K562 (cell line): ENCODE results near the gene SLC36A3. TPM values are rescaled to one million over a fixed set of nuclear protein-coding genes. Genes with fewer than 3 reads are reported as not detected.
A peak's percentile ranks its signal among the peaks of the same experiment; 100 is the strongest.

ENCODE experiments used
- ATF1 ChIP-seq, 2 experiments: fragments of 450-650 bp in 1 of 2; IDR thresholded peaks; 2 replicates each; pipeline ENCODE4 v1.6.1; 2016; ENCODE audit warnings: missing compliant biosample characterization in 1 of 2, missing genetic modification characterization in 1 of 2
- CREB1 ChIP-seq, 2 experiments: sonication (generic) in 1 of 2; formaldehyde crosslinking in 1 of 2; IDR thresholded peaks; 2 replicates each; pipeline versions ENCODE4 v1.6.1 to v1.8.0; 2012 to 2022; ENCODE audit warnings: inconsistent platforms in 1 of 2, mild to moderate bottlenecking in 1 of 2, missing genetic modification reagents in 1 of 2, moderate library complexity in 1 of 2
- CREM ChIP-seq: IDR thresholded peaks from 2 replicates; pipeline ENCODE4 v1.6.1; 2014; ENCODE audit warnings: antibody characterized with exemption, low read depth
- ELF2 ChIP-seq: fragments of 250-450 bp; sonication (Bioruptor Pico); IDR thresholded peaks from 2 replicates; pipeline ENCODE4 v1.5.0; 2021; ENCODE audit warnings: mild to moderate bottlenecking
- ETV1 ChIP-seq: fragments of 450-650 bp; conservative IDR thresholded peaks from 2 replicates; pipeline ENCODE4 v1.6.1; 2016; ENCODE audit warnings: missing genetic modification characterization, control low read depth, low read depth, missing compliant biosample characterization
- GMEB1 ChIP-seq: fragments of 250-450 bp; sonication (Bioruptor Pico); IDR thresholded peaks from 2 replicates; pipeline ENCODE4 v1.4.0; 2020; ENCODE audit warnings: mild to moderate bottlenecking
- HMBOX1 ChIP-seq: sonication (generic); IDR thresholded peaks from 2 replicates; pipeline ENCODE4 v1.6.1; 2016
- MXD1 ChIP-seq: fragments of 250-450 bp; sonication (Bioruptor Pico); IDR thresholded peaks from 2 replicates; pipeline ENCODE4 v1.8.0; 2021; ENCODE audit warnings: borderline replicate concordance, mild to moderate bottlenecking, moderate library complexity; ENCODE audit not compliant: poor library complexity, severe bottlenecking
- PRDM10 ChIP-seq: fragments of 450-650 bp; IDR thresholded peaks from 2 replicates; pipeline ENCODE4 v1.6.1; 2018; ENCODE audit not compliant: partially characterized antibody
- SIRT6 ChIP-seq: IDR thresholded peaks from one replicate; pipeline ENCODE4 v1.6.1; 2012; ENCODE audit warnings: low read depth, mild to moderate bottlenecking, control low read depth, inconsistent platforms, low read length, moderate library complexity
- TRIM25 ChIP-seq: fragments of 450-650 bp; IDR thresholded peaks from 2 replicates; pipeline ENCODE4 v1.7.0; 2016; ENCODE audit warnings: borderline replicate concordance
- ZNF324 ChIP-seq: fragments of 250-450 bp; sonication (Bioruptor Pico); IDR thresholded peaks from 2 replicates; pipeline ENCODE4 v1.4.0; 2020; ENCODE audit warnings: mild to moderate bottlenecking
- ZNF717 ChIP-seq: fragments of 250-450 bp; sonication (Bioruptor Pico); IDR thresholded peaks from 2 replicates; pipeline ENCODE4 v1.5.0; 2021
- ZNF79 ChIP-seq: fragments of 250-450 bp; sonication (Bioruptor Pico); IDR thresholded peaks from 2 replicates; pipeline ENCODE4 v1.4.0; 2020; ENCODE audit warnings: low read depth, mild to moderate bottlenecking, moderate library complexity
- polyA plus RNA-seq, 8 experiments: library from polyadenylated mRNA; depleted of rRNA in 4 of 8; stranded (reverse) in 5 of 8; unstranded in 3 of 8; fragments of >200 nt; fragmentation: Nextera tagmentation in 2 of 8; fragmentation: Illumina TruSeq in 1 of 8; extraction: Ambion mirVana in 2 of 8; extraction: Trizol in 1 of 8; gene quantifications; 2 replicates each; pipeline versions ENCODE4 v1.2.1 to v1.2.3, GENCODE V29; 2011 to 2014; ENCODE audit warnings: inconsistent platforms in 1 of 8, missing spikeins in 1 of 8
- total RNA-seq, 7 experiments: library from RNA; depleted of rRNA in 6 of 7; stranded (reverse); fragments of >200 nt in 6 of 7; fragmentation: Illumina TruSeq in 2 of 7; extraction: Trizol in 2 of 7; gene quantifications; 2 replicates each; pipeline versions ENCODE4 v1.2.1 to v1.2.3, GENCODE V29; 2011 to 2021; ENCODE audit warnings: low replicate concordance in 1 of 7
- TF ChIP-seq, protein P1 (sequence below): sonication (generic); formaldehyde crosslinking; IDR thresholded peaks from 2 replicates; pipeline ENCODE4 v1.8.1; 2022; ENCODE audit warnings: missing genetic modification reagents

SLC36A3 gene
- total and polyA plus RNA-seq, 9 of the 15 experiments (the other 6 are each of a cell fraction or from before 2014, with no cell fraction given) = not detected

GRCh38 chr5:151252762-151253604 lies 50.6 kb downstream of the SLC36A3 start, which contains the start of gene GM2A (continued):
- TF ChIP-seq CREB1 (IDR thresholded peaks at IDR 0.05) (peak; percentile 36; the same call in 1 of the 2 replicates), CREB1 (CRISPR knock-in tag; IDR thresholded peaks at IDR 0.05) (peak; percentile 52; the same call in 1 of the 2 replicates), GMEB1 (CRISPR knock-in tag) (no peak), MXD1 (CRISPR knock-in tag) (no peak), TRIM25 (no peak), ELF2 (CRISPR knock-in tag) (0 out of 2 replicates have a peak, but pooled peaks have one; percentile 32), PRDM10 (peak; percentile 9), ATF1 (CRISPR knock-in tag; IDR thresholded peaks at IDR 0.05) (no peak), ATF1 (tag; IDR thresholded peaks at IDR 0.05) (peak; percentile 74), ZNF324 (CRISPR knock-in tag) (no peak), HMBOX1 (no peak), CREM (peak; percentile 71), ZNF79 (CRISPR knock-in tag) (no peak), ETV1 (tag) (0 out of 2 replicates have a peak, but pooled peaks have one; percentile 6), ZNF717 (no peak), SIRT6 (no peak)
- TF ChIP-seq, protein P1, sequence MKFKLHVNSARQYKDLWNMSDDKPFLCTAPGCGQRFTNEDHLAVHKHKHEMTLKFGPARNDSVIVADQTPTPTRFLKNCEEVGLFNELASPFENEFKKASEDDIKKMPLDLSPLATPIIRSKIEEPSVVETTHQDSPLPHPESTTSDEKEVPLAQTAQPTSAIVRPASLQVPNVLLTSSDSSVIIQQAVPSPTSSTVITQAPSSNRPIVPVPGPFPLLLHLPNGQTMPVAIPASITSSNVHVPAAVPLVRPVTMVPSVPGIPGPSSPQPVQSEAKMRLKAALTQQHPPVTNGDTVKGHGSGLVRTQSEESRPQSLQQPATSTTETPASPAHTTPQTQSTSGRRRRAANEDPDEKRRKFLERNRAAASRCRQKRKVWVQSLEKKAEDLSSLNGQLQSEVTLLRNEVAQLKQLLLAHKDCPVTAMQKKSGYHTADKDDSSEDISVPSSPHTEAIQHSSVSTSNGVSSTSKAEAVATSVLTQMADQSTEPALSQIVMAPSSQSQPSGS (CRISPR knock-in tag) = no peak
